GM12874 (cell line): ENCODE results near the gene NSG1.

Experiments used
- TF ChIP-seq, protein P1 (sequence below): IDR thresholded peaks from 2 replicates; pipeline ENCODE4 v1.5.1; 2011; ENCODE audit warnings: low read depth, mild to moderate bottlenecking, control low read depth, low read length, moderate library complexity; ENCODE audit not compliant: insufficient read depth

Gene NSG1

DNA sequence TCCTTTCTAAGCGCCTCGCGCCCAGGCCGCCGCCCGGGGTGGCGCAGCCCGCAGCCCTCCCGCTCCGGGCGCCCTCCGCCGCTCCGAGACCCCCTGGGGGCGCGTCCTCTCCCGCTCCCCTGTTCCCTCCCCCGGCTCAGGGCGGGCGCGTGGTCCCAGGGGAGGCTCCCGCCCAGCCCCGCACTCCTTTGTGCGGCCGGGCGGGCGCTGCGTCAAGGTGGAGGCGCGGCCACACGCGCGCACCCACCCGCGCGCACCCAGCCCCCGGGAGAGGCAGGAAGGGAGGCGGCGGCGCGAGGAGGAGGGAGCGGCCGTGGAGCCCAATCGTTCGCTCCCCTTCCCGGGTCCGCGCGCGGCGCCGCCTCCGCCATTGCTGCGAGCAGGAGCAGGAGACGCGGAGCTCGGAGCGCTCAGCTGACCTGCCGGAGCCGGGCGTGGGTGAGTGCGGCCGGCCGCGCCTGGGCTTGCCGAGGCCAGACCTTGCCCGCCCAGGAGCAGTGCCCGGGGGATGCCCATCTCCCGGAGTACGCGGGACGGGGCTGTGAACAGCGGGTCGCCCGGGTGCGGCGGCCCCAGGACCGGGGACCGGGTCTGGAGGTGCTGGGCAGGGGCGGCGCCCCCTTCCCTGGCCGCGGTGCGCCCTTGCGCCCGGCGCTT, at the start of gene NSG1:
Gene NSG1, plus strand, starts transcription at position 367 of the 657 bp plus-strand sequence. CDS start 528 bp downstream, outside the sequence.
- TF ChIP-seq, protein P1, sequence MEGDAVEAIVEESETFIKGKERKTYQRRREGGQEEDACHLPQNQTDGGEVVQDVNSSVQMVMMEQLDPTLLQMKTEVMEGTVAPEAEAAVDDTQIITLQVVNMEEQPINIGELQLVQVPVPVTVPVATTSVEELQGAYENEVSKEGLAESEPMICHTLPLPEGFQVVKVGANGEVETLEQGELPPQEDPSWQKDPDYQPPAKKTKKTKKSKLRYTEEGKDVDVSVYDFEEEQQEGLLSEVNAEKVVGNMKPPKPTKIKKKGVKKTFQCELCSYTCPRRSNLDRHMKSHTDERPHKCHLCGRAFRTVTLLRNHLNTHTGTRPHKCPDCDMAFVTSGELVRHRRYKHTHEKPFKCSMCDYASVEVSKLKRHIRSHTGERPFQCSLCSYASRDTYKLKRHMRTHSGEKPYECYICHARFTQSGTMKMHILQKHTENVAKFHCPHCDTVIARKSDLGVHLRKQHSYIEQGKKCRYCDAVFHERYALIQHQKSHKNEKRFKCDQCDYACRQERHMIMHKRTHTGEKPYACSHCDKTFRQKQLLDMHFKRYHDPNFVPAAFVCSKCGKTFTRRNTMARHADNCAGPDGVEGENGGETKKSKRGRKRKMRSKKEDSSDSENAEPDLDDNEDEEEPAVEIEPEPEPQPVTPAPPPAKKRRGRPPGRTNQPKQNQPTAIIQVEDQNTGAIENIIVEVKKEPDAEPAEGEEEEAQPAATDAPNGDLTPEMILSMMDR, result no peak

- TF ChIP-seq, protein P1, result no peak
These were observed 48.5 kb upstream of the NSG1 start for GRCh38 chr4:4338210-4339001.

- TF ChIP-seq, protein P1, result no peak
These were observed 47.3 kb upstream of the NSG1 start for GRCh38 chr4:4339504-4340085.

GRCh38 chr4:4341861-4342650, 44.8 kb upstream of the NSG1 start:
- TF ChIP-seq, protein P1, result no peak

- TF ChIP-seq, protein P1, result no peak
These were observed 43.9 kb upstream of the NSG1 start for GRCh38 chr4:4343038-4343437.

DNA sequence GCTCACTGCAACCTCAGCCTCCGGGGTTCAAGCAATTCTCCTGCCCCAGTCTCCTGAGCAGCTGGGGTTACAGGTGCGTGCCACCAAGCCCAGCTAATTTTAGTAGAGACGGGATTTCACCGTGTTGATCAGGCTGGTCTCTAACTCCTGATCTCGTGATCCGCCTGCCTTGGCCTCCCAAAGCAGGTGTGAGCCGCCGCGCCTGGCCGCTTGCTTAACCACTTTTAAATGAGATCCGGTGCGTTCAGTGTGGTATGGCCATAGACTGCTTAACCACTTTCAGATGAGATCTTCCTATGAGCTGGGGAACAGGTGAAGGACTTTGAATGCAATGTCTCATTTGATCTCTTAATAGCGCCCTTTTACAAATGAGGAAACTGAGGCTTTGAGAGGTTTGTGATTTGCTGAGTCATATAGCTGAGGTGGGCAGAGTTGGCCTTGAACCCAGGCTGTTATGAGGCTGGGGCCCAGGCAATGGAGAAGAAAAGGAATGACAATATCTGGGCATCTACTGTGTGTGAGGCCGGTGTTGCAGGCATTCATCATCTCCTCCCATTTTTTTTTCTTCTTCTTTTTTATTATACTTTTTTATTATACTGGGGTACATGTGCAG, 41.9 kb upstream of the NSG1 start:
- TF ChIP-seq, protein P1, result no peak
